DND-41 (cell line): ENCODE measurements around the gene OR2AT4.

Experiments used
- EZH2 ChIP-seq: IDR thresholded peaks from 3 replicates; pipeline ENCODE4 v1.6.1; 2012; ENCODE audit warnings: borderline replicate concordance, low read depth, mild to moderate bottlenecking, moderate library complexity, low read length, inconsistent platforms; ENCODE audit not compliant: severe bottlenecking
- TF ChIP-seq, protein P1 (sequence below): IDR thresholded peaks from 2 replicates; pipeline ENCODE4 v1.5.1; 2012; ENCODE audit warnings: borderline replicate concordance, low read length, moderate library complexity, mild to moderate bottlenecking; ENCODE audit not compliant: poor library complexity, severe bottlenecking; ENCODE audit errors: extremely low read depth

DNA sequence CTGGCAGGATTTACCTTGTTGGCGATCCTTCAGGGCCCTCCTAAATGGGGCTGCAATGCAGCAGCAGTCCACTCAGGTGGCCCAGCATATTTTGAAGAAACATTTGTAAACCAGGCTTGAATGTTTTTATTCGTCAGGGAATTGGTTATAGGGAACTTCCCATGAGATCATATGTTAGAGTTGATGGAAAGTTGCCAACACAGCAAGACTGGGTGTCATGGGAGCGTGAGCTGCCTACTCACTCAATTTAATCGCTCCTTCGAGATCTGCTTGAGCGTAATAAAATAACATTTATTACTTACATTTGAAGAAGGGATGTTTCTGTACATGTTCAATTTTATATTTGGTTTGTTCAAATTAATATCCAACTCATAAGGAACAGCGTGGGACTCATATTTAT is 19.4 kb downstream of the OR2AT4 start:
- TF ChIP-seq, protein P1, sequence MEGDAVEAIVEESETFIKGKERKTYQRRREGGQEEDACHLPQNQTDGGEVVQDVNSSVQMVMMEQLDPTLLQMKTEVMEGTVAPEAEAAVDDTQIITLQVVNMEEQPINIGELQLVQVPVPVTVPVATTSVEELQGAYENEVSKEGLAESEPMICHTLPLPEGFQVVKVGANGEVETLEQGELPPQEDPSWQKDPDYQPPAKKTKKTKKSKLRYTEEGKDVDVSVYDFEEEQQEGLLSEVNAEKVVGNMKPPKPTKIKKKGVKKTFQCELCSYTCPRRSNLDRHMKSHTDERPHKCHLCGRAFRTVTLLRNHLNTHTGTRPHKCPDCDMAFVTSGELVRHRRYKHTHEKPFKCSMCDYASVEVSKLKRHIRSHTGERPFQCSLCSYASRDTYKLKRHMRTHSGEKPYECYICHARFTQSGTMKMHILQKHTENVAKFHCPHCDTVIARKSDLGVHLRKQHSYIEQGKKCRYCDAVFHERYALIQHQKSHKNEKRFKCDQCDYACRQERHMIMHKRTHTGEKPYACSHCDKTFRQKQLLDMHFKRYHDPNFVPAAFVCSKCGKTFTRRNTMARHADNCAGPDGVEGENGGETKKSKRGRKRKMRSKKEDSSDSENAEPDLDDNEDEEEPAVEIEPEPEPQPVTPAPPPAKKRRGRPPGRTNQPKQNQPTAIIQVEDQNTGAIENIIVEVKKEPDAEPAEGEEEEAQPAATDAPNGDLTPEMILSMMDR: no peak
- TF ChIP-seq EZH2: no peak
